HCT116 (cell line): ENCODE data around the gene MBP. TPM values are rescaled to one million over a fixed set of nuclear protein-coding genes. Genes with fewer than 3 reads are reported as not detected.

Source experiments
- ATAC-seq: fragments of 200-7000 bp; cut with Tn5 transposase; 2 replicates; pipeline ENCODE4 v1.9.1; 2020; ENCODE audit warnings: mild to moderate bottlenecking, moderate library complexity
- BruUV-seq: library from RNA; stranded (reverse); fragments of 400-500 nt; replicated peaks from 2 replicates; lab custom pipeline; 2021; lab: Mats Ljungman, UMichigan
- CTCF ChIA-PET: fragments of 300-600 bp; sonication (Branson Sonifier 250); formaldehyde crosslinking; loops from one replicate; lab custom pipeline; 2021; ENCODE audit warnings: antibody characterized with exemption; lab: Charles Lee
- POLR2A ChIA-PET: fragments of 300-600, 350-600 bp; sonication (Branson Sonifier 250); formaldehyde crosslinking; loops from one replicate; lab custom pipeline; 2021; ENCODE audit warnings: antibody characterized with exemption; lab: Charles Lee
- RAD21 ChIA-PET, 2 experiments: fragments of 300-600 bp; sonication (Branson Sonifier 250); formaldehyde crosslinking; loops; one replicate each; lab custom pipeline; 2023; ENCODE audit warnings: low total read pairs in 2 of 2; ENCODE audit not compliant: uncharacterized antibody in 2 of 2, unreplicated experiment in 2 of 2, low non-redundant PET in 1 of 2; lab: Charles Lee
- DNase-seq: peaks from one replicate; pipeline ENCODE4 v3.0.0-alpha.2; 2010; ENCODE audit warnings: low read depth, low spot score
- H2AFZ ChIP-seq: fragments of 200-600 bp; shearing (Covaris generic), sonication (generic); 2 replicates; pipeline ENCODE4 v1.6.1; 2017; ENCODE audit warnings: low read depth, mixed run types, mixed read lengths, antibody characterized with exemption, low read length; ENCODE audit not compliant: poor library complexity, severe bottlenecking
- H3K27ac ChIP-seq: 2 replicates; pipeline ENCODE4 v1.5.1; 2012; ENCODE audit warnings: low read depth, low read length
- H3K27me3 ChIP-seq: fragments of 200-600 bp; sonication (generic); 2 replicates; pipeline ENCODE4 v1.6.1; 2016; ENCODE audit warnings: mixed run types, low read length, mixed read lengths; ENCODE audit not compliant: insufficient read depth
- H3K36me3 ChIP-seq, 2 experiments: fragments of 200-500 bp in 1 of 2; fragments of 200-600 bp in 1 of 2; sonication (Bioruptor generic) in 1 of 2; sonication (generic) in 1 of 2; 2 replicates each; pipeline versions ENCODE4 v1.5.1 to v1.6.1; 2014 to 2016; ENCODE audit warnings: low read length in 2 of 2, inconsistent platforms in 1 of 2, mixed read lengths in 1 of 2, mixed run types in 1 of 2; ENCODE audit not compliant: insufficient read depth in 2 of 2, control insufficient read depth in 1 of 2
- H3K4me1 ChIP-seq, 2 experiments: fragments of 200-600 bp in 1 of 2; sonication (generic) in 1 of 2; 2 replicates each; pipeline versions ENCODE4 v1.5.1 to v1.6.1; 2012 to 2017; ENCODE audit warnings: low read length in 2 of 2, inconsistent platforms in 1 of 2, mild to moderate bottlenecking in 1 of 2, mixed read lengths in 1 of 2, mixed run types in 1 of 2, moderate library complexity in 1 of 2; ENCODE audit not compliant: insufficient read depth in 2 of 2, control insufficient read depth in 1 of 2
- H3K4me2 ChIP-seq: fragments of 200-600 bp; sonication (generic); 2 replicates; pipeline ENCODE4 v1.6.1; 2017; ENCODE audit warnings: mixed run types, low read length, mixed read lengths
- H3K4me3 ChIP-seq, 2 experiments: fragments of 200-600 bp in 1 of 2; sonication (generic) in 1 of 2; replicated peaks in 1 of 2; 2 replicates each; pipeline ENCODE4 v1.5.1; 2011 to 2016; ENCODE audit warnings: low read length in 2 of 2, control low read depth in 1 of 2, low read depth in 1 of 2, mild to moderate bottlenecking in 1 of 2, mixed read lengths in 1 of 2, mixed run types in 1 of 2
- H3K79me2 ChIP-seq: fragments of 200-600 bp; sonication (generic); 2 replicates; pipeline ENCODE4 v1.6.1; 2017; ENCODE audit warnings: mild to moderate bottlenecking, mixed run types, low read length, moderate library complexity, mixed read lengths; ENCODE audit not compliant: insufficient read depth
- H3K9ac ChIP-seq: fragments of 200-600 bp; sonication (generic); 2 replicates; pipeline ENCODE4 v1.6.1; 2016; ENCODE audit warnings: low read length, mixed read lengths
- H3K9me2 ChIP-seq: fragments of 200-600 bp; sonication (generic), shearing (Covaris generic); 2 replicates; pipeline ENCODE4 v1.6.1; 2017; ENCODE audit warnings: mixed run types, mild to moderate bottlenecking, moderate library complexity; ENCODE audit not compliant: insufficient read depth
- H3K9me3 ChIP-seq, 2 experiments: fragments of 200-500 bp in 1 of 2; fragments of 200-600 bp in 1 of 2; sonication (Bioruptor generic) in 1 of 2; sonication (generic) in 1 of 2; 2 replicates each; pipeline ENCODE4 v1.6.1; 2014 to 2017; ENCODE audit warnings: low read length in 2 of 2, mixed read lengths in 2 of 2, inconsistent platforms in 1 of 2, low read depth in 1 of 2, mild to moderate bottlenecking in 1 of 2, mixed run types in 1 of 2, moderate library complexity in 1 of 2; ENCODE audit not compliant: control insufficient read depth in 1 of 2, insufficient read depth in 1 of 2
- H4K20me1 ChIP-seq: fragments of 200-600 bp; sonication (generic), shearing (Covaris generic); 2 replicates; pipeline ENCODE4 v1.6.1; 2017; ENCODE audit warnings: mixed run types, mild to moderate bottlenecking, moderate library complexity; ENCODE audit not compliant: insufficient read depth
- CEBPB ChIP-seq: IDR thresholded peaks from 2 replicates; pipeline ENCODE4 v1.6.1; 2012; ENCODE audit warnings: low read depth
- EGR1 ChIP-seq: IDR thresholded peaks from 2 replicates; pipeline ENCODE4 v1.6.1; 2012; ENCODE audit warnings: low read depth
- EZH2 ChIP-seq: fragments of 200-600 bp; sonication (generic); IDR thresholded peaks from 2 replicates; pipeline ENCODE4 v1.6.1; 2017; ENCODE audit warnings: antibody characterized with exemption, mixed run types
- JUND ChIP-seq: IDR thresholded peaks from 2 replicates; pipeline ENCODE4 v1.6.1; 2012
- SIN3A ChIP-seq: IDR thresholded peaks from 2 replicates; pipeline ENCODE4 v1.6.1; 2012; ENCODE audit warnings: low read depth
- SRF ChIP-seq: IDR thresholded peaks from 2 replicates; pipeline ENCODE4 v1.6.1; 2012; ENCODE audit warnings: low read depth
- TCF7L2 ChIP-seq: IDR thresholded peaks from 2 replicates; pipeline ENCODE4 v1.7.0; 2011; ENCODE audit warnings: borderline replicate concordance, inconsistent platforms; ENCODE audit not compliant: insufficient read depth, insufficient read length; ENCODE audit errors: extremely low read depth
- ZNF274 ChIP-seq: fragments of 200-500 bp; sonication (Bioruptor generic); IDR thresholded peaks from 2 replicates; pipeline ENCODE4 v1.6.1; 2014; ENCODE audit warnings: mild to moderate bottlenecking, low read depth, low read length, inconsistent platforms
- intact Hi-C: fragments of 100-400 bp; cut with micrococcal nuclease; formaldehyde crosslinking; loops from 2 replicates; pipeline ENCODE4 v1.10.0; 2022
- total RNA-seq: library from RNA; stranded (reverse); gene quantifications from one replicate; pipeline ENCODE4 v1.2.1, GENCODE V29; 2021; ENCODE audit not compliant: unreplicated experiment
- TF ChIP-seq, protein P1 (sequence below), 3 experiments: fragments of 200-600 bp in 1 of 3; sonication (generic) in 1 of 3; IDR thresholded peaks in 2 of 3; conservative IDR thresholded peaks in 1 of 3; 2 replicates each; pipeline ENCODE4 v1.5.1; 2012 to 2017; ENCODE audit warnings: low read depth in 2 of 3, low read length in 2 of 3, antibody characterized with exemption in 1 of 3, borderline replicate concordance in 1 of 3, control low read depth in 1 of 3, mild to moderate bottlenecking in 1 of 3, mixed read lengths in 1 of 3, mixed run types in 1 of 3, moderate library complexity in 1 of 3; ENCODE audit not compliant: insufficient read depth in 1 of 3
- TF ChIP-seq, protein P2 (sequence below): IDR thresholded peaks from 2 replicates; pipeline ENCODE4 v1.6.1; 2012; ENCODE audit warnings: low read depth
- TF ChIP-seq, protein P3 (sequence below): IDR thresholded peaks from 2 replicates; pipeline ENCODE4 v1.6.1; 2012

MBP gene
- total RNA-seq, 1 experiment from 2014 or later, result 34.9 TPM

DNA sequence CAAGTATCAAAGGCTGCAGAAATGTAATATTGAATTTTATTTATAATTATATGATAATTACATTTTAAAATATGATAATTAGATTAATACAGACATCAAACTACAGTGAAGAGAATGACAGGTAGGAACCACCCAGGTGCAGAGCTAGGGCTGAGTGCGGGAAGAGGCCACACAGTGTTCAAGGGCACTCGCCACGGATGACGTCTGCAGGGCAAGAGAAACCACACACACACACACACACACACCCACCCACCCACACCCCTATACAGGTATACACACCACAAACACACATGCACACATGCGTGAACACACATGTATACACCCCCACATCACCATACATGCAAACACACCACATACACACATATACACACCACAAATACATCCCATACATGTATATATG lies 41.2 kb downstream of the MBP start (continued):
- TF ChIP-seq, protein P1, sequence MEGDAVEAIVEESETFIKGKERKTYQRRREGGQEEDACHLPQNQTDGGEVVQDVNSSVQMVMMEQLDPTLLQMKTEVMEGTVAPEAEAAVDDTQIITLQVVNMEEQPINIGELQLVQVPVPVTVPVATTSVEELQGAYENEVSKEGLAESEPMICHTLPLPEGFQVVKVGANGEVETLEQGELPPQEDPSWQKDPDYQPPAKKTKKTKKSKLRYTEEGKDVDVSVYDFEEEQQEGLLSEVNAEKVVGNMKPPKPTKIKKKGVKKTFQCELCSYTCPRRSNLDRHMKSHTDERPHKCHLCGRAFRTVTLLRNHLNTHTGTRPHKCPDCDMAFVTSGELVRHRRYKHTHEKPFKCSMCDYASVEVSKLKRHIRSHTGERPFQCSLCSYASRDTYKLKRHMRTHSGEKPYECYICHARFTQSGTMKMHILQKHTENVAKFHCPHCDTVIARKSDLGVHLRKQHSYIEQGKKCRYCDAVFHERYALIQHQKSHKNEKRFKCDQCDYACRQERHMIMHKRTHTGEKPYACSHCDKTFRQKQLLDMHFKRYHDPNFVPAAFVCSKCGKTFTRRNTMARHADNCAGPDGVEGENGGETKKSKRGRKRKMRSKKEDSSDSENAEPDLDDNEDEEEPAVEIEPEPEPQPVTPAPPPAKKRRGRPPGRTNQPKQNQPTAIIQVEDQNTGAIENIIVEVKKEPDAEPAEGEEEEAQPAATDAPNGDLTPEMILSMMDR (IDR thresholded peaks at IDR 0.05 in 2 of 3, conservative IDR thresholded peaks at IDR 0.05 in 1 of 3; ENCODE audit: borderline replicate concordance in 1 of 3, insufficient read depth in 1 of 3, low read depth in 2 of 3, low read length in 2 of 3), result no peak
- no peak for TF ChIP-seq CEBPB
- TF ChIP-seq, protein P2, sequence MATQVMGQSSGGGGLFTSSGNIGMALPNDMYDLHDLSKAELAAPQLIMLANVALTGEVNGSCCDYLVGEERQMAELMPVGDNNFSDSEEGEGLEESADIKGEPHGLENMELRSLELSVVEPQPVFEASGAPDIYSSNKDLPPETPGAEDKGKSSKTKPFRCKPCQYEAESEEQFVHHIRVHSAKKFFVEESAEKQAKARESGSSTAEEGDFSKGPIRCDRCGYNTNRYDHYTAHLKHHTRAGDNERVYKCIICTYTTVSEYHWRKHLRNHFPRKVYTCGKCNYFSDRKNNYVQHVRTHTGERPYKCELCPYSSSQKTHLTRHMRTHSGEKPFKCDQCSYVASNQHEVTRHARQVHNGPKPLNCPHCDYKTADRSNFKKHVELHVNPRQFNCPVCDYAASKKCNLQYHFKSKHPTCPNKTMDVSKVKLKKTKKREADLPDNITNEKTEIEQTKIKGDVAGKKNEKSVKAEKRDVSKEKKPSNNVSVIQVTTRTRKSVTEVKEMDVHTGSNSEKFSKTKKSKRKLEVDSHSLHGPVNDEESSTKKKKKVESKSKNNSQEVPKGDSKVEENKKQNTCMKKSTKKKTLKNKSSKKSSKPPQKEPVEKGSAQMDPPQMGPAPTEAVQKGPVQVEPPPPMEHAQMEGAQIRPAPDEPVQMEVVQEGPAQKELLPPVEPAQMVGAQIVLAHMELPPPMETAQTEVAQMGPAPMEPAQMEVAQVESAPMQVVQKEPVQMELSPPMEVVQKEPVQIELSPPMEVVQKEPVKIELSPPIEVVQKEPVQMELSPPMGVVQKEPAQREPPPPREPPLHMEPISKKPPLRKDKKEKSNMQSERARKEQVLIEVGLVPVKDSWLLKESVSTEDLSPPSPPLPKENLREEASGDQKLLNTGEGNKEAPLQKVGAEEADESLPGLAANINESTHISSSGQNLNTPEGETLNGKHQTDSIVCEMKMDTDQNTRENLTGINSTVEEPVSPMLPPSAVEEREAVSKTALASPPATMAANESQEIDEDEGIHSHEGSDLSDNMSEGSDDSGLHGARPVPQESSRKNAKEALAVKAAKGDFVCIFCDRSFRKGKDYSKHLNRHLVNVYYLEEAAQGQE, result no peak
- no peak for TF ChIP-seq SIN3A
- no peak for TF ChIP-seq JUND
- TF ChIP-seq TCF7L2, result no peak
- TF ChIP-seq EZH2, result no peak
- TF ChIP-seq SRF, result no peak

DNA sequence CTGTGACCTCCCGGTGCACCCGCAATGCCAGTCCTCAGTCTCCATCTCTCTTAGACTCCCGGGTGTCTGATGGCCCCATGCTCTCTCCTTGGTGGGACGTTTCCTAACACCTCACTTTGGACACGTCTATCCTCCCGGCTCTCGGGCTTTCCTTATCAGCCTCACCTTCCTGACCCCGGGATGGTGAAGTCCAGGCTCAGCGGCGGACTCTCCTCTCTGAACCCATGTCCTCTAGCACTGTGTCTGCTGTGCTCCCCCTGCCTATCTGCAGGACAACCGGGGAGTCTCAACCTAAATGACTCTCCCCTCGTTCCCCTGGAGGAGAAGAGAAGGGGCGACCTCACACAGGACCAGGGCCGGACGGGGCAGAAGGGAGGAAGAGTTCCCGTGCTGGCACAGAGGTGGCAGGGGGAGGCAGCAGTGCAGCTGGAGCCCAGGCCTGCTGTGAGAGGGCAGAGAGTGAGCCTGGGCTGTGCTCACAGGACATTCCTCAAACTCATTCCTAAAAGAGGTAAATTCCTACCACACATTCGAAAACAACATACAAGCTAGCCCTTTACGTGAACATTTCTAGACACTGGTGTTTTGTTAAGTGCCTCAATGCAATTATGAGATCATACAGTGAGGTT lies 41.9 kb downstream of the MBP start:
- no peak for TF ChIP-seq JUND
- no peak for TF ChIP-seq CEBPB
- no peak for TF ChIP-seq EGR1
- TF ChIP-seq ZNF274, result no peak
- no peak for TF ChIP-seq SIN3A
- TF ChIP-seq, protein P3, sequence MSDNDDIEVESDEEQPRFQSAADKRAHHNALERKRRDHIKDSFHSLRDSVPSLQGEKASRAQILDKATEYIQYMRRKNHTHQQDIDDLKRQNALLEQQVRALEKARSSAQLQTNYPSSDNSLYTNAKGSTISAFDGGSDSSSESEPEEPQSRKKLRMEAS, result no peak
- no peaks in the 10 kb centered on the region for H3K9me2 ChIP-seq
- H3K36me3 ChIP-seq, result peaks cover 4 to 5% of the 10 kb centered on the region in 2 experiments; a peak in 2 of 4 replicates
- H3K4me3 ChIP-seq, result no peak overlapping the region
- no peak overlapping the region for H2AFZ ChIP-seq
- H3K27ac ChIP-seq, result no peak overlapping the region
- ATAC-seq, result no peak
- no peaks in the 10 kb centered on the region for H3K27me3 ChIP-seq
- H3K79me2 ChIP-seq, result peaks cover 23% of the 10 kb centered on the region; the same call in 1 of the 2 replicates
- no peak for DNase-seq
- peaks cover 41 to 54% of the 10 kb centered on the region in 2 experiments for H3K4me1 ChIP-seq
- no peaks in the 10 kb centered on the region for H4K20me1 ChIP-seq
- H3K9ac ChIP-seq, result peak overlapping the region; percentile 20; the same call in 1 of the 2 replicates
- ChIA-PET RAD21 (no interaction called here), CTCF (no interaction called here), POLR2A (no interaction called here)
- no peak overlapping the region for H3K4me2 ChIP-seq
- intact Hi-C loops, result no loop called here
- H3K9me3 ChIP-seq, result no peaks in the 10 kb centered on the region
- no TSS peak for BruUV-seq
